PC-3 (cell line): ENCODE data around the gene TRMT2A.

ENCODE experiments used
- CTCF ChIP-seq: fragments of 300-600 bp; sonication (generic); conservative IDR thresholded peaks from 2 replicates; pipeline ENCODE4 v1.5.1; 2017; ENCODE audit warnings: antibody characterized with exemption, low read depth, mild to moderate bottlenecking, low read length
- EZH2 ChIP-seq: fragments of 300-600 bp; sonication (generic); IDR thresholded peaks from one replicate; pipeline ENCODE4 v1.6.1; 2017; ENCODE audit warnings: antibody characterized with exemption, mild to moderate bottlenecking, low read length; ENCODE audit not compliant: unreplicated experiment
- EZH2phosphoT487 ChIP-seq: fragments of 300-600 bp; sonication (generic); IDR thresholded peaks from 2 replicates; pipeline ENCODE4 v1.6.1; 2018; ENCODE audit warnings: mild to moderate bottlenecking, antibody characterized with exemption, low read length, borderline replicate concordance

- no peak for TF ChIP-seq CTCF
- TF ChIP-seq EZH2phosphoT487, result no peak
- no peak for TF ChIP-seq EZH2
These were observed 13.9 kb upstream of the TRMT2A start for GRCh38 chr22:20130731-20131596.
